ENCODE measurements around the gene HDDC2.

DNA sequence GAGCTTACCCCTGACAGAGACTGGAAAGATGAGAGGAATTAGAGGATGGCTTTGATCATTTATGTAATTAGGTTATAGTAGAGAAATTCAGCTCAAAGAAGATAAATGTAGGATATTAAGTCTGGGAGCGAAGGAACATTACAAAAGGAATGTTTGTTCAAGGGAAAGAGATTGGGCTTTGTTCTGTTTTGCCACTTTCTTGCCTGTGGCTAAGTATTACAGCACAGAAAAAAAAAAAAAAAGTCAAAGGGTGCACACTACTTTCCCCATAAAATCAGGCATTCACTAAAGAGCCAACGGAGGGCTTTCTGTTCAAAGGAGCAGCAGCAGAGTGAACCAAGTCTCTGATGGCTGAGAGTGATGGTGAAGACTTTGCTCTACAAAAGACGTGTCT lies 5.0 kb upstream of the HDDC2 start:
- TF ChIP-seq CTCF (IDR thresholded peaks at IDR 0.05): no peak
- no peak for TF ChIP-seq POLR2A (IDR thresholded peaks at IDR 0.05)
